ENCODE data around the gene MLXIPL. TPM values are rescaled to one million over a fixed set of nuclear protein-coding genes. Genes with fewer than 3 reads are reported as not detected.

The MLXIPL gene
- total RNA-seq, 1 experiment from 2014 or later, result 20.6 TPM

DNA sequence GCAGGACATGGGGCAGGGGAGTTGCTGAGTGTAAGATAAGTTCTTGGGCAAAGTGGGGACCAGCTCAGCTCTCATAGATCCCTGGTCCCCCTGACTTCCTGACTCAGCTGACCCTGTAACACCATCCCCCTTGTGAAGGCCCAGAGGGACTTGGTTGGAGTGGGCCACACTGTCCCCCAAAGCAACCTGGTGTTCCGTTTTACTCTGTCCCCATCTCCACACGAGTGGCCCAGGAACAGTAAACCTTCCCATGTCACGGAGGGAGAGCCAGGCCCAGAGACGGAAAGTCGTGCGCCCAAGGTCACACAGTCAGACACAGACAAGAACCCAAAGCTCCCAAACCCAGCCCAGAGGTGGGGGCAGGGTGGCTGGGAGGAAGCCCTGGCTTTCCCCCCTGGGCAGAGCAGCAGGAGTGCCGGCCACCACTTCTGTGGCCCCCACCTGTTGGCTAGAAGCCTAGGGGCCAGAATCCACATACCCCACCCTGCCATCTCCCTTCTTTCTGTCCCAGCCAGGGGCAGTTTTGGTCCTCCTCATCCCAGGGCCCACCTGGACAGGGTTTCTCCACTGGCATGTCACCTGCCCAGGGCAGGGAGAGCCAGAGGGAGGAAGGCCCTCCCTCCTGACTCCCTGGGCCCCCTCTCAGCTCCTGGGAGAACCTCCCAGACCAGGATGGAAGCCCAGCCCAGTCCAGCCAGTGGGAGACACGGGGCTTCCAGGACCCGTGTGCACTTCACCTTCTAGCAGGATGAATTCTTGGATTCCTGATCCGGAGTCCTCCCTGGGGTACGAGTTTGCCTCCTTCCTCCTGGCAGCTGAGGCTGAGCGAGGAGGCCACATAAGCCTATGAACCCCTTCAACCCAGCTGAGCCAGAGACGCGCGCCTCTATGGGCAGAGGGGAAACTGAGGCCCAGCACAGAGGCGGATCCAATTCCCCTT lies 22.7 kb upstream of the MLXIPL start:
- peaks cover 10% of the 10 kb centered on the region for H3K4me1 ChIP-seq (ENCODE audit: insufficient read depth, low read length, poor library complexity, severe bottlenecking)
- no peaks in the 10 kb centered on the region for H3K9me3 ChIP-seq (ENCODE audit: low read depth, low read length, poor library complexity, severe bottlenecking)
- BruUV-seq (replicated peaks), result no TSS peak
- H3K27ac ChIP-seq (ENCODE audit: low read depth, low read length, poor library complexity, severe bottlenecking), result no peak overlapping the region
- H3K27me3 ChIP-seq (replicated peaks; ENCODE audit: insufficient read depth, low read depth, low read length, poor library complexity), result peaks cover 8% of the 10 kb centered on the region
- no peak for DNase-seq (ENCODE audit: low spot score)
- POLR2A ChIA-PET (ENCODE audit: low non-redundant PET), result no interaction called here
- peak overlapping the region; percentile 62 for H3K4me3 ChIP-seq (ENCODE audit: low read depth, low read length, poor library complexity, severe bottlenecking)
- no peaks in the 10 kb centered on the region for H3K36me3 ChIP-seq (ENCODE audit: insufficient read depth, low read length, poor library complexity, severe bottlenecking)
- TF ChIP-seq, protein P1, sequence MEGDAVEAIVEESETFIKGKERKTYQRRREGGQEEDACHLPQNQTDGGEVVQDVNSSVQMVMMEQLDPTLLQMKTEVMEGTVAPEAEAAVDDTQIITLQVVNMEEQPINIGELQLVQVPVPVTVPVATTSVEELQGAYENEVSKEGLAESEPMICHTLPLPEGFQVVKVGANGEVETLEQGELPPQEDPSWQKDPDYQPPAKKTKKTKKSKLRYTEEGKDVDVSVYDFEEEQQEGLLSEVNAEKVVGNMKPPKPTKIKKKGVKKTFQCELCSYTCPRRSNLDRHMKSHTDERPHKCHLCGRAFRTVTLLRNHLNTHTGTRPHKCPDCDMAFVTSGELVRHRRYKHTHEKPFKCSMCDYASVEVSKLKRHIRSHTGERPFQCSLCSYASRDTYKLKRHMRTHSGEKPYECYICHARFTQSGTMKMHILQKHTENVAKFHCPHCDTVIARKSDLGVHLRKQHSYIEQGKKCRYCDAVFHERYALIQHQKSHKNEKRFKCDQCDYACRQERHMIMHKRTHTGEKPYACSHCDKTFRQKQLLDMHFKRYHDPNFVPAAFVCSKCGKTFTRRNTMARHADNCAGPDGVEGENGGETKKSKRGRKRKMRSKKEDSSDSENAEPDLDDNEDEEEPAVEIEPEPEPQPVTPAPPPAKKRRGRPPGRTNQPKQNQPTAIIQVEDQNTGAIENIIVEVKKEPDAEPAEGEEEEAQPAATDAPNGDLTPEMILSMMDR (conservative IDR thresholded peaks at IDR 0.05; ENCODE audit: low read depth, low read length), result no peak
- no peak for TF ChIP-seq EZH2 (IDR thresholded peaks at IDR 0.05; ENCODE audit: borderline replicate concordance, low read depth, low read length, poor library complexity, severe bottlenecking)
- intact Hi-C loops (cut with micrococcal nuclease; ENCODE audit: unreplicated experiment), result no loop called here
- CTCF ChIA-PET, result interaction anchor here (1.1 kb wide), 1 partner anchor 79 kb away, joined by 10 read pairs; no protein-coding TSS in a partner anchor

GRCh38 chr7:73645643-73646174 lies 21.4 kb upstream of the MLXIPL start:
- no peak for DNase-seq (ENCODE audit: low spot score)
- Histone ChIP-seq H3K9me3 (ENCODE audit: low read depth, low read length, poor library complexity, severe bottlenecking) (no peaks in the 10 kb centered on the region), H3K27ac (ENCODE audit: low read depth, low read length, poor library complexity, severe bottlenecking) (no peak overlapping the region), H3K4me1 (ENCODE audit: insufficient read depth, low read length, poor library complexity, severe bottlenecking) (peaks cover 10% of the 10 kb centered on the region), H3K36me3 (ENCODE audit: insufficient read depth, low read length, poor library complexity, severe bottlenecking) (no peaks in the 10 kb centered on the region), H3K4me3 (ENCODE audit: low read depth, low read length, poor library complexity, severe bottlenecking) (no peak overlapping the region), H3K27me3 (replicated peaks; ENCODE audit: insufficient read depth, low read depth, low read length, poor library complexity) (peaks cover 8% of the 10 kb centered on the region)
- ChIA-PET POLR2A (ENCODE audit: low non-redundant PET) (interaction anchor here (0.5 kb wide), 1 partner anchor 10 kb away, joined by 3 read pairs; no protein-coding TSS in a partner anchor), CTCF (interaction anchor here (1.1 kb wide), 2 partner anchors 80 kb away, joined by 3 to 10 read pairs; no protein-coding TSS in a partner anchor)
- no peak for TF ChIP-seq EZH2 (IDR thresholded peaks at IDR 0.05; ENCODE audit: borderline replicate concordance, low read depth, low read length, poor library complexity, severe bottlenecking)
- TF ChIP-seq, protein P1 (conservative IDR thresholded peaks at IDR 0.05; ENCODE audit: low read depth, low read length), result no peak
- no TSS peak for BruUV-seq (replicated peaks)
- intact Hi-C loops (cut with micrococcal nuclease; ENCODE audit: unreplicated experiment), result no loop called here

DNA sequence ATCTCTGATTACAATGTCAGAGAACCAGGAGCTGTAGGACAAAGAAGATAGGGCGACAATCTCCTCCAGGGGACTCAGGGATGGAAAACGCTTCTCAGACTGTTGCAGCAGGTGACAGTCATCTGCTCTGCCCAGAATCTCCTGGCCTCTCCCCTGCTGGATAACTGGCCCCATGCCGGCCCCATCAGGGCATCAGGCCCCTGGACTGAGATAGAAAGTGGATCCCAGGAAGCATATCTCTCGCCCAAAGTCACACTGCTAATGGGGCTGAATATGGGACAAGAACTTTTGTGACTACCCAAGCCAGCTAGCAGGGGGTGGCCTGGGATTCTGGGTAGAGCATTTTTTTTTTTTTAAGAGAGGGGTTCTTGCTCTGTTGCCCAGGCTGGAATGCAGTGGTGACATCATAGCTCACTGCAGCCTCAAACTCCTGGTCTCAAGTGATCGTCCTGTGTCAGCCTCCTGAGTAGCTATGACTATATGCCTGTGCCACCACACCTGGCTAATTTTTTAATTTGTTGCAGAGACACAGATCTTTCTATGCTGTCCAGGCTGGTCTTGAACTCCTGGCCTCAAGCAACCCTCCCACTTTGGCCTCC lies 20.5 kb upstream of the MLXIPL start:
- H3K4me1 ChIP-seq (ENCODE audit: insufficient read depth, low read length, poor library complexity, severe bottlenecking), result peaks cover 10% of the 10 kb centered on the region
- DNase-seq (ENCODE audit: low spot score), result no peak
- intact Hi-C loops (cut with micrococcal nuclease; ENCODE audit: unreplicated experiment), result no loop called here
- H3K27me3 ChIP-seq (replicated peaks; ENCODE audit: insufficient read depth, low read depth, low read length, poor library complexity), result peaks cover 8% of the 10 kb centered on the region
- TF ChIP-seq, protein P1 (conservative IDR thresholded peaks at IDR 0.05; ENCODE audit: low read depth, low read length), result no peak
- TF ChIP-seq EZH2 (IDR thresholded peaks at IDR 0.05; ENCODE audit: borderline replicate concordance, low read depth, low read length, poor library complexity, severe bottlenecking), result no peak
- CTCF ChIA-PET, result interaction anchor here (1.1 to 1.3 kb wide), 2 partner anchors 23 to 81 kb away, joined by 3 read pairs; partner anchors contain the start of gene VPS37D
- no peaks in the 10 kb centered on the region for H3K36me3 ChIP-seq (ENCODE audit: insufficient read depth, low read length, poor library complexity, severe bottlenecking)
- POLR2A ChIA-PET (ENCODE audit: low non-redundant PET), result interaction anchor here (0.6 kb wide), 1 partner anchor 108 kb away, joined by 4 read pairs; no protein-coding TSS in a partner anchor
- H3K4me3 ChIP-seq (ENCODE audit: low read depth, low read length, poor library complexity, severe bottlenecking), result no peak overlapping the region
- no TSS peak for BruUV-seq (replicated peaks)
- H3K9me3 ChIP-seq (ENCODE audit: low read depth, low read length, poor library complexity, severe bottlenecking), result no peaks in the 10 kb centered on the region
- no peak overlapping the region for H3K27ac ChIP-seq (ENCODE audit: low read depth, low read length, poor library complexity, severe bottlenecking)
